GM23338 (cell line): ENCODE data around the gene BTBD9. TPM values are rescaled to one million over a fixed set of nuclear protein-coding genes. Genes with fewer than 3 reads are reported as not detected.

Experiments
- ATAC-seq: fragments of 200-7000 bp; cut with Tn5 transposase; 3 replicates; pipeline ENCODE4 v1.9.1; 2020
- DNase-seq: peaks from one replicate; pipeline ENCODE4 v3.0.0-alpha.2; 2015; ENCODE audit warnings: low spot score
- H2AFZ ChIP-seq: fragments of 200-600 bp; sonication (generic); 2 replicates; pipeline ENCODE4 v1.8.0; 2016; ENCODE audit warnings: antibody characterized with exemption, mild to moderate bottlenecking, moderate library complexity
- H3F3A ChIP-seq: fragments of 200-600 bp; sonication (generic); replicated peaks from 2 replicates; pipeline ENCODE4 v1.8.0; 2017; ENCODE audit warnings: antibody characterized with exemption, mixed run types, low read depth
- H3K27ac ChIP-seq: fragments of 200-600 bp; sonication (generic); 2 replicates; pipeline ENCODE4 v1.6.1; 2016; ENCODE audit warnings: low read depth
- H3K27me3 ChIP-seq: fragments of 200-600 bp; sonication (generic); 2 replicates; pipeline ENCODE4 v1.8.0; 2016; ENCODE audit warnings: mild to moderate bottlenecking, mixed run types, moderate library complexity; ENCODE audit not compliant: insufficient read depth
- H3K36me3 ChIP-seq: fragments of 200-600 bp; sonication (generic); 2 replicates; pipeline ENCODE4 v1.8.0; 2016; ENCODE audit warnings: mild to moderate bottlenecking; ENCODE audit not compliant: insufficient read depth
- H3K4me1 ChIP-seq: fragments of 200-600 bp; sonication (generic); 2 replicates; pipeline ENCODE4 v1.8.0; 2016; ENCODE audit warnings: mild to moderate bottlenecking, moderate library complexity; ENCODE audit not compliant: insufficient read depth
- H3K4me2 ChIP-seq: fragments of 200-600 bp; sonication (generic); 2 replicates; pipeline ENCODE4 v1.7.1; 2017; ENCODE audit warnings: mixed run types
- H3K4me3 ChIP-seq: fragments of 200-600 bp; sonication (generic); 2 replicates; pipeline ENCODE4 v1.6.1; 2016; ENCODE audit warnings: mixed run types
- H3K79me2 ChIP-seq: fragments of 200-600 bp; sonication (generic); replicated peaks from 2 replicates; pipeline ENCODE4 v1.8.0; 2017; ENCODE audit warnings: mild to moderate bottlenecking; ENCODE audit not compliant: insufficient read depth
- H3K9me2 ChIP-seq: fragments of 200-600 bp; sonication (generic); 2 replicates; pipeline ENCODE4 v1.8.0; 2017; ENCODE audit not compliant: insufficient read depth
- H4K20me1 ChIP-seq: fragments of 200-600 bp; sonication (generic); replicated peaks from 2 replicates; pipeline ENCODE4 v1.8.0; 2017; ENCODE audit warnings: mild to moderate bottlenecking; ENCODE audit not compliant: insufficient read depth
- H3K27ac Mint-ChIP-seq: 2 replicates; pipeline ENCODE4 v1.8.0; 2020; ENCODE audit warnings: inconsistent platforms, mild to moderate bottlenecking, moderate library complexity, mixed read lengths
- H3K27me3 Mint-ChIP-seq: 3 replicates; pipeline ENCODE4 v1.8.0; 2022; ENCODE audit warnings: low read depth, mild to moderate bottlenecking, moderate library complexity, mixed read lengths, inconsistent platforms; ENCODE audit not compliant: insufficient read depth, poor library complexity
- H3K36me3 Mint-ChIP-seq: 3 replicates; pipeline ENCODE4 v1.8.0; 2021; ENCODE audit warnings: low read depth, mild to moderate bottlenecking, inconsistent platforms, moderate library complexity, mixed read lengths
- H3K4me1 Mint-ChIP-seq: 3 replicates; pipeline ENCODE4 v1.8.0; 2020; ENCODE audit warnings: mild to moderate bottlenecking, inconsistent platforms, mixed read lengths
- H3K4me3 Mint-ChIP-seq: 3 replicates; pipeline ENCODE4 v1.8.0; 2021; ENCODE audit warnings: moderate library complexity, mild to moderate bottlenecking, inconsistent platforms, mixed read lengths
- H3K9me3 Mint-ChIP-seq: 3 replicates; pipeline ENCODE4 v1.8.0; 2020; ENCODE audit warnings: moderate library complexity, mild to moderate bottlenecking, inconsistent platforms, mixed read lengths
- CREB1 ChIP-seq: fragments of 250-450 bp; sonication (Bioruptor Pico); IDR thresholded peaks from 2 replicates; pipeline ENCODE4 v1.5.0; 2020; ENCODE audit warnings: low read depth, mild to moderate bottlenecking, moderate library complexity
- CTCF ChIP-seq, 2 experiments: fragments of 200-600 bp in 1 of 2; sonication (generic) in 1 of 2; conservative IDR thresholded peaks; 2 replicates each; pipeline versions ENCODE4 v1.5.1 to v1.6.1; 2016 to 2017; ENCODE audit warnings: antibody characterized with exemption in 2 of 2, low read depth in 2 of 2, mild to moderate bottlenecking in 2 of 2, moderate library complexity in 1 of 2
- EZH2phosphoT487 ChIP-seq: fragments of 200-600 bp; sonication (generic); IDR thresholded peaks from one replicate; pipeline ENCODE4 v1.8.1; 2018; ENCODE audit warnings: antibody characterized with exemption; ENCODE audit not compliant: unreplicated experiment
- JUNB ChIP-seq: IDR thresholded peaks from one replicate; pipeline ENCODE4 v1.6.1; 2016; ENCODE audit warnings: antibody characterized with exemption; ENCODE audit not compliant: unreplicated experiment
- NANOG ChIP-seq: IDR thresholded peaks from 2 replicates; pipeline ENCODE4 v1.6.1; 2016; ENCODE audit warnings: antibody characterized with exemption, borderline replicate concordance
- POLR2AphosphoS5 ChIP-seq: IDR thresholded peaks from 2 replicates; pipeline ENCODE4 v1.6.1; 2016; ENCODE audit warnings: antibody characterized with exemption, low read depth
- ZNF114 ChIP-seq: fragments of 250-450 bp; sonication (Bioruptor Pico); IDR thresholded peaks from 2 replicates; pipeline ENCODE4 v1.5.0; 2020; ENCODE audit warnings: mild to moderate bottlenecking, moderate library complexity
- ZNF462 ChIP-seq: fragments of 250-450 bp; sonication (Bioruptor Pico); IDR thresholded peaks from 2 replicates; pipeline ENCODE4 v1.5.0; 2020; ENCODE audit warnings: mild to moderate bottlenecking, moderate library complexity
- polyA plus RNA-seq: library from polyadenylated mRNA; unstranded; fragments of >200 nt; fragmentation: Nextera tagmentation; extraction: Ambion mirVana; gene quantifications from 2 replicates; pipeline ENCODE4 v1.2.1, GENCODE V29; 2016
- total RNA-seq: library from RNA; depleted of rRNA; stranded (reverse); fragments of >200 nt; shearing (Covaris generic); gene quantifications from 2 replicates; pipeline ENCODE4 v1.2.3, GENCODE V29; 2014
- TF ChIP-seq, protein P1 (sequence below): IDR thresholded peaks from 2 replicates; pipeline ENCODE4 v1.6.1; 2016; ENCODE audit warnings: antibody characterized with exemption

BTBD9 gene
- total and polyA plus RNA-seq, 2 experiments from 2014 or later, result 4.2 to 5.3 TPM

- TF ChIP-seq ZNF462, result no peak
Observed at GRCh38 chr6:38648629-38649028, 8.9 kb upstream of the BTBD9 start (continued).

GRCh38 chr6:38646166-38646878, 6.6 kb upstream of the BTBD9 start:
- Mint-ChIP-seq H3K36me3 (0 out of 3 replicates have a peak, but pooled peaks cover 3% of the 10 kb centered on the region), H3K27me3 (no peaks in the 10 kb centered on the region), H3K9me3 (no peaks in the 10 kb centered on the region), H3K4me1 (peaks cover 5% of the 10 kb centered on the region; the same call in 2 of the 3 replicates), H3K27ac (no peak overlapping the region), H3K4me3 (no peak overlapping the region)
- no peaks in the 10 kb centered on the region for H3K27me3 ChIP-seq
- no peaks in the 10 kb centered on the region for H4K20me1 ChIP-seq
- ATAC-seq, result no peak; the same call in 2 of the 3 replicates
- no peaks in the 10 kb centered on the region for H3F3A ChIP-seq
- no peaks in the 10 kb centered on the region for H3K36me3 ChIP-seq
- no peak overlapping the region for H3K4me3 ChIP-seq
- no peaks in the 10 kb centered on the region for H3K79me2 ChIP-seq
- H3K9me2 ChIP-seq, result no peaks in the 10 kb centered on the region
- H3K4me2 ChIP-seq, result no peak overlapping the region
- H3K4me1 ChIP-seq, result no peaks in the 10 kb centered on the region; the same call in 1 of the 2 replicates
- H3K27ac ChIP-seq, result no peak overlapping the region
- no peak for TF ChIP-seq ZNF114
- no peak for TF ChIP-seq JUNB
- peak; percentile 18 for DNase-seq
- H2AFZ ChIP-seq, result no peak overlapping the region

DNA sequence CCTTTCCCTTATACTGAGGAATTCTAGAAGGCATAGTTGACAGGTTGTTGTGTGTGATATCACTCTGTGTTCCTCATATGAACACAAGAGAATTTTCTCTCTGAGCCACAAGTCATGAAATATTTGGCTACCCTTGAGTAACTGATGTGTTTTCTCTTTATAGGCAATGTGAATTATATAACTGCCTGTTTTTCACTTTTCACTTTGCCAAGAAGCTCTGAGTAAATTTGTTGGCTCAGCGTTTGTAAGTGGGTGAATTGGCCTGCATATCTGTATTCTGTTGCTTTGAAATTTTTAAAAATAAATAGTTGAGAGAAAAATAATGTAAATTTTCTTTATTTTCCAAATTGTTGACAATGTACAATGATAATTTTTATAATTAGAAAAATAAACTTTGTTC, 5.2 kb upstream of the BTBD9 start:
- H3K27ac ChIP-seq, result no peak overlapping the region
- H3K4me3 ChIP-seq, result no peak overlapping the region
- ATAC-seq (no peak), DNase-seq (no peak)
- no peaks in the 10 kb centered on the region for H3K36me3 Mint-ChIP-seq
- no peaks in the 10 kb centered on the region for H4K20me1 ChIP-seq
- H3K9me2 ChIP-seq, result no peaks in the 10 kb centered on the region
- no peak overlapping the region for H3K4me3 Mint-ChIP-seq
- no peak overlapping the region for H3K27ac Mint-ChIP-seq
- no peak overlapping the region for H3K4me2 ChIP-seq
- H3K27me3 ChIP-seq, result no peaks in the 10 kb centered on the region
- TF ChIP-seq, protein P1, sequence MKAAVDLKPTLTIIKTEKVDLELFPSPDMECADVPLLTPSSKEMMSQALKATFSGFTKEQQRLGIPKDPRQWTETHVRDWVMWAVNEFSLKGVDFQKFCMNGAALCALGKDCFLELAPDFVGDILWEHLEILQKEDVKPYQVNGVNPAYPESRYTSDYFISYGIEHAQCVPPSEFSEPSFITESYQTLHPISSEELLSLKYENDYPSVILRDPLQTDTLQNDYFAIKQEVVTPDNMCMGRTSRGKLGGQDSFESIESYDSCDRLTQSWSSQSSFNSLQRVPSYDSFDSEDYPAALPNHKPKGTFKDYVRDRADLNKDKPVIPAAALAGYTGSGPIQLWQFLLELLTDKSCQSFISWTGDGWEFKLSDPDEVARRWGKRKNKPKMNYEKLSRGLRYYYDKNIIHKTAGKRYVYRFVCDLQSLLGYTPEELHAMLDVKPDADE, result no peak
- TF ChIP-seq EZH2phosphoT487 (no peak), CTCF (conservative IDR thresholded peaks at IDR 0.05; ENCODE audit: low read depth in 2 of 2) (no peak), NANOG (no peak), JUNB (no peak), ZNF114 (no peak), POLR2AphosphoS5 (no peak), CREB1 (CRISPR knock-in tag) (no peak)
- peaks cover 7% of the 10 kb centered on the region for H3K4me1 ChIP-seq
- H3K9me3 Mint-ChIP-seq, result no peaks in the 10 kb centered on the region
- H3K79me2 ChIP-seq, result no peaks in the 10 kb centered on the region
- H3K36me3 ChIP-seq, result no peaks in the 10 kb centered on the region
- peaks cover 9% of the 10 kb centered on the region; the same call in 1 of the 2 replicates for H3F3A ChIP-seq
- peaks cover 9% of the 10 kb centered on the region for H3K4me1 Mint-ChIP-seq
- H2AFZ ChIP-seq, result no peak overlapping the region
- H3K27me3 Mint-ChIP-seq, result peaks cover 4% of the 10 kb centered on the region
